ENCODE results near the gene UTP15.

The UTP15 gene, protein sequence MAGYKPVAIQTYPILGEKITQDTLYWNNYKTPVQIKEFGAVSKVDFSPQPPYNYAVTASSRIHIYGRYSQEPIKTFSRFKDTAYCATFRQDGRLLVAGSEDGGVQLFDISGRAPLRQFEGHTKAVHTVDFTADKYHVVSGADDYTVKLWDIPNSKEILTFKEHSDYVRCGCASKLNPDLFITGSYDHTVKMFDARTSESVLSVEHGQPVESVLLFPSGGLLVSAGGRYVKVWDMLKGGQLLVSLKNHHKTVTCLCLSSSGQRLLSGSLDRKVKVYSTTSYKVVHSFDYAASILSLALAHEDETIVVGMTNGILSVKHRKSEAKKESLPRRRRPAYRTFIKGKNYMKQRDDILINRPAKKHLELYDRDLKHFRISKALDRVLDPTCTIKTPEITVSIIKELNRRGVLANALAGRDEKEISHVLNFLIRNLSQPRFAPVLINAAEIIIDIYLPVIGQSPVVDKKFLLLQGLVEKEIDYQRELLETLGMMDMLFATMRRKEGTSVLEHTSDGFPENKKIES

DNA sequence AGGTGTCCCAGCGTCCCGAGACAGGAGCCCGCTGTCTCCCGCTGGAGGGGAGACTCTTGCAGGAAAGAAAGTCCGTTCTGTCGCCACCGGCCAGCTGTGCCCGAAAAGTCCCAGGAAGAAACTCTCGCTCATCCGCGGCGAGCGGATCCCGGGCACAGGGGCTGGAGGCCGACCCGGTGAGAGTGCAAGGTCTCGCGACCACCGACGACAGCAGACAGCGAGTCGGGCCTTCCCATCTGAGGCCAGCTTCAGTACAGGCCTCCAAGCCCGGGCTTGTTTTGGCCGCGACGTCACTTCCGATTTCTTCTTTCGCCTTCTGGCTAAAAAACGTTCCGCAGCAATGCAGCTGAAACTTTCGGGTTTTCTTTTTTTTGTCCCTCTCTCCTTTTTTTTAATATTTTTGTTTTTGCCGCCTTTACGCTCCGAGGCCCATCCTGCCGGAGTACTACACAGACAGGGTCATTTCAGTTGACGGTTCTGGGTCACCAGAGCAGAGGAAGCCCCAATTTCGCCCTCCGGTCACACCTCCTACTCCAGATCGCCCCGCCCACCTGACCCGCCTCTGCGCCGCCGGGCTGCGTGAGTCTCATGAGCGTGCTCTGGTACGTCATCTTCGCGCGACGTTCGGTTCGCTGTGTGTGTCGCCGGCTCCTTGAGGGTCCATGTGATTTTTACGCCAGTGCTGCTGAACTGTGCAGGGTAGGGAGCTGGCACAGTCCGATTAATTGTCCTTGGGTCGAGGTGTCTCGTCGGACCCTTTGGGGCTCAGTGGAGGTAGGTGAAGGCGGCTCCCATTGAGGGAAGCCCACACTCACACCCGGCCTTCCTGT lies at the start of gene UTP15, which contains the start of gene ANKRA2:
Gene UTP15, plus strand, starts transcription at position 605 of the 830 bp plus-strand sequence. CDS start 1,602 bp downstream, outside the sequence.
Gene ANKRA2, minus strand, starts transcription at position 501 of the 830 bp plus-strand sequence. CDS start 2,758 bp downstream, outside the sequence.
- TF ChIP-seq, protein P1, sequence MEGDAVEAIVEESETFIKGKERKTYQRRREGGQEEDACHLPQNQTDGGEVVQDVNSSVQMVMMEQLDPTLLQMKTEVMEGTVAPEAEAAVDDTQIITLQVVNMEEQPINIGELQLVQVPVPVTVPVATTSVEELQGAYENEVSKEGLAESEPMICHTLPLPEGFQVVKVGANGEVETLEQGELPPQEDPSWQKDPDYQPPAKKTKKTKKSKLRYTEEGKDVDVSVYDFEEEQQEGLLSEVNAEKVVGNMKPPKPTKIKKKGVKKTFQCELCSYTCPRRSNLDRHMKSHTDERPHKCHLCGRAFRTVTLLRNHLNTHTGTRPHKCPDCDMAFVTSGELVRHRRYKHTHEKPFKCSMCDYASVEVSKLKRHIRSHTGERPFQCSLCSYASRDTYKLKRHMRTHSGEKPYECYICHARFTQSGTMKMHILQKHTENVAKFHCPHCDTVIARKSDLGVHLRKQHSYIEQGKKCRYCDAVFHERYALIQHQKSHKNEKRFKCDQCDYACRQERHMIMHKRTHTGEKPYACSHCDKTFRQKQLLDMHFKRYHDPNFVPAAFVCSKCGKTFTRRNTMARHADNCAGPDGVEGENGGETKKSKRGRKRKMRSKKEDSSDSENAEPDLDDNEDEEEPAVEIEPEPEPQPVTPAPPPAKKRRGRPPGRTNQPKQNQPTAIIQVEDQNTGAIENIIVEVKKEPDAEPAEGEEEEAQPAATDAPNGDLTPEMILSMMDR (IDR thresholded peaks at IDR 0.05), result peak; percentile 4
- peak within 1 kb of the TSS; percentile 83 to 94 for H3K4me3 ChIP-seq (ENCODE audit: low read depth in 1 of 2, low read length in 1 of 2)

DNA sequence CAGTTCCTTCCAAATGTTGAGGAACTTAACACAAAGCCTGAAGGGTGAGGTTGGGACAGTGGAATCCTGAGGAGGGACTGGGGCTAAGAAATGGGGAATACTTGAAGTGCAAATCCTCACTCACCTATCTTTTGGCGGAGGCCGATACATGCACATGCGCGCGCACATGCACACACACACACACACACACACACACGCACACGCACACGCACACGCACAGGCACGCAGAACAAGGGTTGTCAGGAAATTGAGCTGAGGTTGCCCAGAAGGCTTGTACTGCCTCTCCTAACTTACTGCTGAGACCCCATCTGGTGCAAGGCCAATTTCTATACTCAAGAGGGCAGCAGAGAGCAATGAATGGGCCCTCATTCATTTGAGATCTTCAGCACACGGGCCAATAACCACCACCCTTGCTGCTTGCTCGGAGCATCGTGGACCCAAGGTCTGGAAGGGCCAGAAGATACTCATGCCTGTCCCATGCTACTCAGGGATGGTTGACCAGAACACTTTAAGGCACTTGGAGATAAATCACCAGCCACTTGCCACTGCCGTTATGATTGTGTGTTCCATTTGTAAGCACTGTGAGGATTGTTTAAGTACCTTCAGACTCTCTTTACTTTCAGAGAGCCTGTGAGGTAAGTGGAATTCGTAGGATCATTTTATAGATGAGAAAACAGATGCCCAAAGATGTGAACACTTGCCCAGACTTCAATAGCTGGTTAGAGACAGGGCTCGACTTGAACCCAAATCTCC lies 45.8 kb upstream of the UTP15 start:
- Histone ChIP-seq H3K4me1 (ENCODE audit: control insufficient read depth in 1 of 2, insufficient read depth in 1 of 2, low read depth in 1 of 2, low read length in 1 of 2) (no peaks in the 10 kb centered on the region), H3K4me3 (ENCODE audit: low read depth in 1 of 2, low read length in 1 of 2) (no peak overlapping the region), H3K27ac (no peak overlapping the region), H3K27me3 (no peaks in the 10 kb centered on the region), H3K36me3 (no peaks in the 10 kb centered on the region), H3K9me3 (no peaks in the 10 kb centered on the region)
- TF ChIP-seq, protein P1 (IDR thresholded peaks at IDR 0.05), result peak; percentile 57

More for the DNA sequence above, at the start of gene UTP15, which contains the start of gene ANKRA2:
- H3K9me3 ChIP-seq, result no peaks in the 10 kb centered on the region
- peaks cover 18 to 23% of the 10 kb centered on the region in 2 experiments for H3K4me1 ChIP-seq (ENCODE audit: control insufficient read depth in 1 of 2, insufficient read depth in 1 of 2, low read depth in 1 of 2, low read length in 1 of 2)
- no peaks in the 10 kb centered on the region for H3K27me3 ChIP-seq
- H3K27ac ChIP-seq, result peak within 1 kb of the TSS; percentile 94
- peaks cover 20% of the 10 kb centered on the region for H3K36me3 ChIP-seq

DNA sequence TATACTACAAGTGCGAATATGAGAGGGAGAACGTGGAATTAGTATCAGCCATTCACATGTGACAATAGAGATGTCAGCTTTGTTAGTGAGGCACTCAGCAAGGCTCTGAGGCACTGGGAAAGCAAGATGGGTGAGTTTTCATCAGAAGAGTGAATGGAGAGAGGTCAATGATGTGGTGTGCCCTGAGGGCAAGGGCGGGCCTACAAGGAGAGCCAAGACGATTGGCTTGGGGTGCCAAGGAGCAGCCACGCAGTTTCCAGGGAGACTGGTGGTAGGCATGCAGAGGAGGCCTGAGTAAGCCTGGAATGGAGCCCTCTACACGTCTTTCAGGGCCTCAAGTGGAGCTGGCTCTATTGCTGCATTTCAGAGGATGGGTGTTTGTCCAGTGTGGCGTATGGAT lies 42.6 kb upstream of the UTP15 start:
- Histone ChIP-seq H3K4me3 (ENCODE audit: low read depth in 1 of 2, low read length in 1 of 2) (no peak overlapping the region), H3K4me1 (ENCODE audit: control insufficient read depth in 1 of 2, insufficient read depth in 1 of 2, low read depth in 1 of 2, low read length in 1 of 2) (no peaks in the 10 kb centered on the region), H3K9me3 (no peaks in the 10 kb centered on the region), H3K27me3 (peaks cover 3% of the 10 kb centered on the region), H3K27ac (no peak overlapping the region), H3K36me3 (no peaks in the 10 kb centered on the region)
- TF ChIP-seq, protein P1 (IDR thresholded peaks at IDR 0.05), result no peak

DNA sequence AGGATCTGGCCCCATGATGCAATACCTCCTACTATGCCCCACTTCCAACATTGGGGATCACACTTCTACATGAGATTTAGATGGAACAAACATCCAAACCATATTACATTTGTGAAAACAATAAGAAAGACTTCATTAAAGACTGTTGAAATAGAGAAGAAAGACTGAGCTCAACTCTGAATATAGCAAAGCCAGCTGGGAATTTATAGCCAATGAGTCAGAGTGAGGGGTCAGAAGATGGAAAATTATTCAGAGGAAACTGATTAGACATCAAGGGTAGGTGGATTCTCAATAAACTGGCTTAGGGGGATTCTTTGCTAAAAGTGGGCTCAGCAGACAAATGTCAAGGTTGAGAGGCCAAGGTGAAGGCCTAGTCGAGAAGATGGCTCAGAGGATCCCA lies 41.7 kb upstream of the UTP15 start:
- no peaks in the 10 kb centered on the region for H3K9me3 ChIP-seq
- H3K27me3 ChIP-seq, result peaks cover 8% of the 10 kb centered on the region
- no peaks in the 10 kb centered on the region for H3K36me3 ChIP-seq
- H3K27ac ChIP-seq, result no peak overlapping the region
- H3K4me3 ChIP-seq (ENCODE audit: low read depth in 1 of 2, low read length in 1 of 2), result no peak overlapping the region
- H3K4me1 ChIP-seq (ENCODE audit: control insufficient read depth in 1 of 2, insufficient read depth in 1 of 2, low read depth in 1 of 2, low read length in 1 of 2), result no peaks in the 10 kb centered on the region
- TF ChIP-seq, protein P1 (IDR thresholded peaks at IDR 0.05), result no peak

Data from neutrophil (primary cell).